Endothelial cell of umbilical vein (primary cell): ENCODE results near the gene ZNF526. TPM values are rescaled to one million over a fixed set of nuclear protein-coding genes. Genes with fewer than 3 reads are reported as not detected.

ENCODE experiments used
- BruUV-seq: library from RNA; stranded (reverse); fragments of 400-500 nt; replicated peaks from 2 replicates; lab custom pipeline; 2021; lab: Mats Ljungman, UMichigan
- CTCF ChIA-PET: fragments of 300-600, 350-600 bp; sonication (Branson Sonifier 250); formaldehyde crosslinking; loops from one replicate; lab custom pipeline; 2021; ENCODE audit warnings: antibody characterized with exemption, inconsistent platforms; lab: Charles Lee
- POLR2A ChIA-PET: fragments of 300-600, 350-600 bp; sonication (Branson Sonifier 250); formaldehyde crosslinking; loops from one replicate; lab custom pipeline; 2021; ENCODE audit warnings: antibody characterized with exemption, inconsistent platforms; lab: Charles Lee
- DNase-seq: peaks from one replicate; pipeline ENCODE4 v3.0.0-alpha.2; 2011; ENCODE audit warnings: low read depth, low spot score
- FAIRE-seq: peaks from 2 replicates; lab custom pipeline; 2011; peaks lifted over from hg19 to GRCh38; lab: Jason Lieb, UNC
- H2AFZ ChIP-seq: 2 replicates; pipeline ENCODE4 v1.6.0; 2012; ENCODE audit warnings: low read depth, low read length, control low read depth, inconsistent platforms
- H3K27ac ChIP-seq: 2 replicates; pipeline ENCODE4 v1.5.1; 2011; ENCODE audit warnings: low read depth, mild to moderate bottlenecking, control low read depth, low read length, moderate library complexity; ENCODE audit not compliant: insufficient read depth
- H3K27me3 ChIP-seq, 2 experiments: 2 replicates each; pipeline versions ENCODE4 v1.6.0 to v1.6.1; 2011; ENCODE audit warnings: low read length in 2 of 2, mixed read lengths in 1 of 2; ENCODE audit not compliant: control insufficient read depth in 2 of 2, insufficient read depth in 2 of 2
- H3K36me3 ChIP-seq, 2 experiments: 2 replicates in 1 of 2; 3 replicates in 1 of 2; pipeline ENCODE4 v1.5.1; 2011; ENCODE audit warnings: low read length in 2 of 2, mild to moderate bottlenecking in 1 of 2, moderate library complexity in 1 of 2; ENCODE audit not compliant: control insufficient read depth in 2 of 2, insufficient read depth in 2 of 2; ENCODE audit errors: extremely low read depth in 1 of 2
- H3K4me1 ChIP-seq: 3 replicates; pipeline ENCODE4 v1.5.1; 2011; ENCODE audit warnings: mild to moderate bottlenecking, low read length; ENCODE audit not compliant: control insufficient read depth, insufficient read depth; ENCODE audit errors: extremely low read depth
- H3K4me2 ChIP-seq: 2 replicates; pipeline ENCODE4 v1.6.1; 2011; ENCODE audit warnings: low read length, control low read depth, mixed read lengths; ENCODE audit not compliant: insufficient read depth
- H3K4me3 ChIP-seq, 3 experiments: fragments of 200-600 bp in 1 of 3; sonication (generic), shearing (Covaris generic) in 1 of 3; replicated peaks in 1 of 3; 2 replicates each; pipeline ENCODE4 v1.5.1; 2011 to 2016; ENCODE audit warnings: control low read depth in 3 of 3, low read length in 3 of 3, mild to moderate bottlenecking in 2 of 3, inconsistent platforms in 1 of 3, low read depth in 1 of 3, moderate library complexity in 1 of 3; ENCODE audit not compliant: insufficient read depth in 1 of 3
- H3K79me2 ChIP-seq: 2 replicates; pipeline ENCODE4 v1.6.0; 2012; ENCODE audit warnings: low read length, inconsistent platforms; ENCODE audit not compliant: control insufficient read depth, insufficient read depth
- H3K9ac ChIP-seq: replicated peaks from 2 replicates; pipeline ENCODE3; 2011; ENCODE audit warnings: low read length, control low read depth; ENCODE audit not compliant: insufficient read depth; ENCODE audit errors: extremely low read depth
- H3K9me1 ChIP-seq: replicated peaks from 3 replicates; pipeline ENCODE4 v1.6.0; 2011; ENCODE audit warnings: mild to moderate bottlenecking, low read length; ENCODE audit not compliant: control insufficient read depth, insufficient read depth; ENCODE audit errors: extremely low read depth
- H3K9me3 ChIP-seq: replicated peaks from 2 replicates; pipeline ENCODE4 v1.5.1; 2012; ENCODE audit warnings: low read length, inconsistent platforms; ENCODE audit not compliant: control insufficient read depth, insufficient read depth
- H4K20me1 ChIP-seq: replicated peaks from 2 replicates; pipeline ENCODE3; 2011; ENCODE audit warnings: mild to moderate bottlenecking, low read length; ENCODE audit not compliant: control insufficient read depth, insufficient read depth; ENCODE audit errors: extremely low read depth
- FOS ChIP-seq: IDR thresholded peaks from 2 replicates; pipeline ENCODE4 v1.6.1; 2011; ENCODE audit warnings: mild to moderate bottlenecking, low read length, moderate library complexity, borderline replicate concordance; ENCODE audit not compliant: insufficient read depth
- JUN ChIP-seq: IDR thresholded peaks from 2 replicates; pipeline ENCODE4 v1.6.1; 2011; ENCODE audit warnings: borderline replicate concordance, low read depth; ENCODE audit not compliant: insufficient read length, insufficient read depth
- POLR2A ChIP-seq: IDR thresholded peaks from 2 replicates; pipeline ENCODE4 v1.6.1; 2012; ENCODE audit warnings: low read depth, mild to moderate bottlenecking, control low read depth, low read length
- dilution Hi-C: fragments of 300-500 bp; cut with MboI; formaldehyde crosslinking; loops from one replicate; pipeline ENCODE4 v1.15.0; 2019; ENCODE audit warnings: low sequenced_read_pairs; ENCODE audit not compliant: extremely low pct_ligation_motif_present
- intact Hi-C: fragments of 100-400 bp; cut with micrococcal nuclease; formaldehyde crosslinking; loops from one replicate; pipeline ENCODE4 v1.10.0; 2022
- polyA plus RNA-seq, 4 experiments: library from polyadenylated mRNA; depleted of rRNA in 3 of 4; stranded (reverse) in 3 of 4; unstranded in 1 of 4; fragments of >200 nt; gene quantifications; 2 replicates each; pipeline versions ENCODE4 v1.2.1 to v1.2.3, GENCODE V29; 2011 to 2012; ENCODE audit warnings: missing spikeins in 1 of 4
- total RNA-seq: library from RNA; stranded (reverse); gene quantifications from 2 replicates; pipeline ENCODE4 v1.2.3, GENCODE V29; 2021
- TF ChIP-seq, protein P1 (sequence below), 2 donors: IDR thresholded peaks; 1 replicate in 1 of 2; 2 replicates in 1 of 2; pipeline ENCODE4 v1.5.1; 2011; ENCODE audit warnings: low read length in 2 of 2, mild to moderate bottlenecking in 2 of 2, moderate library complexity in 2 of 2, control low read depth in 1 of 2, inconsistent platforms in 1 of 2, low read depth in 1 of 2; ENCODE audit not compliant: insufficient read depth in 1 of 2; ENCODE audit errors: extremely low read depth in 1 of 2

ZNF526 gene
- total and polyA plus RNA-seq, 2 donors (not counting 3 experiments of a cell fraction or from before 2014, with no cell fraction given): 6.5 to 13.3 TPM

DNA sequence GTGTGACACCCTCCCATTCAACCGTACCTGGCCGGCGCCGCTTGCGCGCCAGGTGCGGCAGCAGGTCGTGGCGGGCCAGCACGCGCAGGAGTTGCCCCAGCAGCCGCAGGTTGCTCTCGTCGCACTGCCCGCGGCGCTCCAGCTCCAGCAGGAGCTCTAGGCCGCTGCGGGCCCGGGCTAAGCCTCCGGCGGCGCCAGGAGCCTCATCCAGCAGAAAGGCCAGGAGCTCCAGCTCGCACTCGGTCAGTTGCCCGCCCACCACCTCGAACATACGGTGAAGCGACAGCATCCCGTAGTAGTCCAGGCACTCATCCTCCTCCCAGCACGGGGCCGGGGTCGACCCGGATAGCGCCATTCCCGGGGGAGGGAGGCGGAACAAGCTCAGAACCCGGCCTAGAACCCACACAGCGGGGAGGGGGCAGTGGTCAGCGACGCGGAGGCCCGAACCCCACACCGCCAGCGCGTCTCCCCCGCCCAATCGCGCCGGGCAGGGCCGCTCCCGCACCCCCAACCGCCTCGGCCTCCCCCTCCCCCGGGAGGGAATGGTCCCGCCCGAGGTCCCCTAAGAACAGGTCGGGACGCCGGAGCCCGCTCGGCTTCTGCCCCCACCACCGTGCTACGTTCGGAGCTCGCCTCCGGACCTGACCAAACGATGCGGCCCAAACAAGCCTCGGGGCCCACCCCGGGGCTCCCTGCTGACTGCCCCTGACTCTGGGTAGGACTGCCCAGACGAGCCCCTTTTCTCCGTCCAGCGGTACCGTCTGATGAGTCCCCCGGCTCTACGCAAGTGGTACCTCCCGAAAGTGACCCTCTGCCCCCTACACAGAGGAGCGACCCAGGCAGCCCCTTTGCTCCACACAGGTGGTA, 3.2 kb upstream of the ZNF526 start:
- POLR2A ChIA-PET: no interaction called here
- no peaks in the 10 kb centered on the region for H3K9me1 ChIP-seq
- DNase-seq (peak; percentile 47), FAIRE-seq (peak; percentile 52)
- H2AFZ ChIP-seq: peak overlapping the region; percentile 89
- BruUV-seq: no TSS peak
- peak overlapping the region; percentile 90 for H3K27ac ChIP-seq
- TF ChIP-seq, protein P1, sequence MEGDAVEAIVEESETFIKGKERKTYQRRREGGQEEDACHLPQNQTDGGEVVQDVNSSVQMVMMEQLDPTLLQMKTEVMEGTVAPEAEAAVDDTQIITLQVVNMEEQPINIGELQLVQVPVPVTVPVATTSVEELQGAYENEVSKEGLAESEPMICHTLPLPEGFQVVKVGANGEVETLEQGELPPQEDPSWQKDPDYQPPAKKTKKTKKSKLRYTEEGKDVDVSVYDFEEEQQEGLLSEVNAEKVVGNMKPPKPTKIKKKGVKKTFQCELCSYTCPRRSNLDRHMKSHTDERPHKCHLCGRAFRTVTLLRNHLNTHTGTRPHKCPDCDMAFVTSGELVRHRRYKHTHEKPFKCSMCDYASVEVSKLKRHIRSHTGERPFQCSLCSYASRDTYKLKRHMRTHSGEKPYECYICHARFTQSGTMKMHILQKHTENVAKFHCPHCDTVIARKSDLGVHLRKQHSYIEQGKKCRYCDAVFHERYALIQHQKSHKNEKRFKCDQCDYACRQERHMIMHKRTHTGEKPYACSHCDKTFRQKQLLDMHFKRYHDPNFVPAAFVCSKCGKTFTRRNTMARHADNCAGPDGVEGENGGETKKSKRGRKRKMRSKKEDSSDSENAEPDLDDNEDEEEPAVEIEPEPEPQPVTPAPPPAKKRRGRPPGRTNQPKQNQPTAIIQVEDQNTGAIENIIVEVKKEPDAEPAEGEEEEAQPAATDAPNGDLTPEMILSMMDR (IDR thresholded peaks at IDR 0.05; ENCODE audit: extremely low read depth in 1 of 2, insufficient read depth in 1 of 2, low read depth in 1 of 2, low read length in 2 of 2): no peak
- TF ChIP-seq FOS (no peak), POLR2A (no peak), JUN (no peak)
- no peaks in the 10 kb centered on the region for H4K20me1 ChIP-seq
- peak overlapping the region; percentile 80 for H3K9ac ChIP-seq
- CTCF ChIA-PET: interaction anchor here (0.8 to 2.0 kb wide), 10 partner anchors 9 to 223 kb away, joined by 3 to 9 read pairs (median 3); no protein-coding TSS in a partner anchor
- H3K4me3 ChIP-seq: peak overlapping the region; percentile 64 to 81 (median 71)
- H3K4me2 ChIP-seq: peak overlapping the region; percentile 51
- H3K79me2 ChIP-seq: peaks cover 32% of the 10 kb centered on the region
- H3K9me3 ChIP-seq: no peaks in the 10 kb centered on the region
- intact Hi-C loops: loop anchor here (1.0 to 2.0 kb wide), 3 partner anchors 64 to 108 kb away; partner anchors contain the start of genes MEGF8, PAFAH1B3 and PRR19
- dilution Hi-C loops: no loop called here
- H3K36me3 ChIP-seq: peaks cover 0 to 7% of the 10 kb centered on the region in 2 experiments
- peaks cover 24% of the 10 kb centered on the region for H3K4me1 ChIP-seq
- H3K27me3 ChIP-seq: no peaks in the 10 kb centered on the region
